Hepatocyte (in vitro differentiated cells): ENCODE data around the gene JADE1.

Experiments used
- EZH2 ChIP-seq: fragments of 200-600 bp; sonication (generic); IDR thresholded peaks from 2 replicates; pipeline ENCODE4 v1.6.1; 2016; ENCODE audit warnings: antibody characterized with exemption, mild to moderate bottlenecking, borderline replicate concordance
- TF ChIP-seq, protein P1 (sequence below): fragments of 200-600 bp; sonication (generic); IDR thresholded peaks from 2 replicates; pipeline ENCODE4 v1.5.1; 2016; ENCODE audit warnings: antibody characterized with exemption, mild to moderate bottlenecking; ENCODE audit not compliant: poor library complexity

DNA sequence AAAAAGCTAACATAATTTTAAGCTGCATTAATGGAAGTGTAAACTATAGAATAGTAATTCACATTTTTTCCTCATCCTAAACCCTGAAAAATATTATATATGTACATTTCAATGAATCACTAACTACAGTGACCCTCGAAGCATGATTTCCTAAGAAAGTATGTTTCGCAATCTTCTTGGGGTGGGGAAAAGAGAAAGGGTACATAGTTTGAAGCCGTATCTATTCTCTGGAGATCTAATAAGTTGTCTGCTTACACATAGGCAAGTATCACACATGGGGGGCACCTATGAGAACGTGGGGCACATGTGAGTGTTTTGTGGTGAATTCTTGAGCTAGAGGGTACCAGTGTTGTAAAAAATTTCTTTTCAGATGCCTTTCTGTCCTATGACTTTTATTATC is 71.2 kb downstream of the JADE1 start:
- TF ChIP-seq, protein P1, sequence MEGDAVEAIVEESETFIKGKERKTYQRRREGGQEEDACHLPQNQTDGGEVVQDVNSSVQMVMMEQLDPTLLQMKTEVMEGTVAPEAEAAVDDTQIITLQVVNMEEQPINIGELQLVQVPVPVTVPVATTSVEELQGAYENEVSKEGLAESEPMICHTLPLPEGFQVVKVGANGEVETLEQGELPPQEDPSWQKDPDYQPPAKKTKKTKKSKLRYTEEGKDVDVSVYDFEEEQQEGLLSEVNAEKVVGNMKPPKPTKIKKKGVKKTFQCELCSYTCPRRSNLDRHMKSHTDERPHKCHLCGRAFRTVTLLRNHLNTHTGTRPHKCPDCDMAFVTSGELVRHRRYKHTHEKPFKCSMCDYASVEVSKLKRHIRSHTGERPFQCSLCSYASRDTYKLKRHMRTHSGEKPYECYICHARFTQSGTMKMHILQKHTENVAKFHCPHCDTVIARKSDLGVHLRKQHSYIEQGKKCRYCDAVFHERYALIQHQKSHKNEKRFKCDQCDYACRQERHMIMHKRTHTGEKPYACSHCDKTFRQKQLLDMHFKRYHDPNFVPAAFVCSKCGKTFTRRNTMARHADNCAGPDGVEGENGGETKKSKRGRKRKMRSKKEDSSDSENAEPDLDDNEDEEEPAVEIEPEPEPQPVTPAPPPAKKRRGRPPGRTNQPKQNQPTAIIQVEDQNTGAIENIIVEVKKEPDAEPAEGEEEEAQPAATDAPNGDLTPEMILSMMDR = no peak
- TF ChIP-seq EZH2 = no peak
